Endothelial cell of umbilical vein (primary cell): ENCODE results near the gene LHX1.
A peak's percentile ranks its signal among the peaks of the same experiment; 100 is the strongest.

Experiments
- CTCF ChIP-seq, 2 donors: IDR thresholded peaks; 1 replicate in 1 of 2; 2 replicates in 1 of 2; pipeline ENCODE4 v1.5.1; 2011; ENCODE audit warnings: low read length in 2 of 2, mild to moderate bottlenecking in 2 of 2, moderate library complexity in 2 of 2, control low read depth in 1 of 2, inconsistent platforms in 1 of 2, low read depth in 1 of 2; ENCODE audit not compliant: insufficient read depth in 1 of 2; ENCODE audit errors: extremely low read depth in 1 of 2
- EZH2 ChIP-seq: IDR thresholded peaks from 2 replicates; pipeline ENCODE4 v1.6.1; 2012; ENCODE audit warnings: borderline replicate concordance, low read depth, mild to moderate bottlenecking, moderate library complexity, low read length, inconsistent platforms; ENCODE audit not compliant: severe bottlenecking
- GATA2 ChIP-seq: IDR thresholded peaks from 2 replicates; pipeline ENCODE4 v1.7.0; 2011; ENCODE audit warnings: low read depth, mild to moderate bottlenecking, moderate library complexity, mixed read lengths, low read length; ENCODE audit not compliant: insufficient read length, insufficient read depth
- MYC ChIP-seq: IDR thresholded peaks from one replicate; pipeline ENCODE4 v1.6.1; 2011; ENCODE audit warnings: mild to moderate bottlenecking, low read depth, low read length
- POLR2A ChIP-seq: IDR thresholded peaks from 2 replicates; pipeline ENCODE4 v1.6.1; 2012; ENCODE audit warnings: low read depth, mild to moderate bottlenecking, control low read depth, low read length
- POLR2AphosphoS5 ChIP-seq: IDR thresholded peaks from 2 replicates; pipeline ENCODE4 v1.6.1; 2012; ENCODE audit warnings: low read depth, mild to moderate bottlenecking, control low read depth, low read length, moderate library complexity; ENCODE audit not compliant: insufficient read depth

DNA sequence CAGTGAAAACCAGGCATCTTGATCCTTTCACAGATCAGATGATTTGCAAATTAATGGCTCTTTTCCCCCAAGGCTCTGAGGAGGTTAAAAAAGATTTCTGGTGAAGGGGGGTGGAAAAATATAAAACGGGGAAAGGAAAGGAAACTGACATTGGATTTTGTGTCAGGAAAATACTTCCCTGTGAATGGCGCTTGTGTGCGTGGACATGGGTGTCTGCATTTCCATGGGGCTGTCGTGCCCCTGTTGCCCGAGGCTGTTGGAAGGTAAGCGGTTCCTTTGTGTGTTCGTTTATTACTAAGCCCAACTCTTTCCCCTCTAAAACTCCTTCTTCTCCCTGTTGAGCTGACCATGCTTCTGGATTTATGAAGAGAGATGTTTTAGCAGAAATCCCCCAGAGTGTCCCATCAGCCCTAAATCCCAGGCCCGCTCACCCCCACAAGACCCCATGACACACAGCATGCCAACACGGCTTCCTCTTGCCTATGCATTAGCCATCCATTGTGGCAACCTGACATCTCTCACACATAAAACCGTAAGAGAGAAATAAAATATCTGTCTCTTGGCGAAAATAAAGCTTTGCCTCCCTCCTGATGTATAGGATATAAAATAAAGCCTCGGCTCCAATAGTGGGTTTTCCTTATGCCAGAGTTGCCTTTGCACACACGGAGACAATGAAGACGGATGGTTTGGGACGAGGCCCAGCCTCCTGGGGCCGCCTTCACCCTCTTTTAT is 7.3 kb upstream of the LHX1 start:
- TF ChIP-seq POLR2AphosphoS5: no peak
- TF ChIP-seq CTCF (IDR thresholded peaks at IDR 0.05; ENCODE audit: extremely low read depth in 1 of 2, insufficient read depth in 1 of 2, low read depth in 1 of 2, low read length in 2 of 2): no peak
- no peak for TF ChIP-seq GATA2
- TF ChIP-seq EZH2: peak; percentile 13
- no peak for TF ChIP-seq POLR2A
- no peak for TF ChIP-seq MYC
